ENCODE data around the gene FRMD5.
"Not testable (repeated sequence)": the region's sequence is repeated elsewhere in the genome, so short reads cannot be mapped to it uniquely, and the experiment has no call there.

Gene FRMD5

GRCh38 chr15:44029003-44029402 lies 166.1 kb downstream of the FRMD5 start:
- DNase-seq = no peak

- no peak for DNase-seq
Measured at GRCh38 chr15:44028349-44028748, 166.7 kb downstream of the FRMD5 start.

- no peak for DNase-seq
Measured at GRCh38 chr15:44024155-44024554, 170.9 kb downstream of the FRMD5 start.

- DNase-seq = no peak
Measured at GRCh38 chr15:44023176-44023575, 171.9 kb downstream of the FRMD5 start.

- DNase-seq = no peak
Measured at GRCh38 chr15:44018151-44018550, 176.9 kb downstream of the FRMD5 start.

- DNase-seq = no peak
Measured at GRCh38 chr15:44015545-44016305, 179.3 kb downstream of the FRMD5 start.

GRCh38 chr15:44011238-44011854 lies 183.7 kb downstream of the FRMD5 start:
- no peak for DNase-seq

GRCh38 chr15:44010089-44010488 lies 185.0 kb downstream of the FRMD5 start:
- DNase-seq = no peak

- DNase-seq = no peak
Measured at GRCh38 chr15:44009038-44009437, 186.0 kb downstream of the FRMD5 start.

GRCh38 chr15:44000248-44000647 lies 194.8 kb downstream of the FRMD5 start:
- DNase-seq = not testable (repeated sequence)

GRCh38 chr15:43998607-43999006 lies 196.5 kb downstream of the FRMD5 start:
- no peak for DNase-seq

- DNase-seq = no peak
Measured at GRCh38 chr15:43991206-43991605, 203.9 kb downstream of the FRMD5 start.

GRCh38 chr15:43989938-43990337 lies 205.1 kb downstream of the FRMD5 start:
- no peak for DNase-seq

- no peak for DNase-seq
Measured at GRCh38 chr15:43988900-43989299, 206.2 kb downstream of the FRMD5 start.

GRCh38 chr15:43987924-43988323 lies 207.1 kb downstream of the FRMD5 start:
- no peak for DNase-seq

GRCh38 chr15:43985976-43986680 lies 208.9 kb downstream of the FRMD5 start:
- no peak for DNase-seq

- no peak for DNase-seq
Measured at GRCh38 chr15:43981576-43981975, 213.5 kb downstream of the FRMD5 start.

- no peak for DNase-seq
Measured at GRCh38 chr15:43977072-43977884, 217.8 kb downstream of the FRMD5 start.

GRCh38 chr15:43975770-43976169 lies 219.3 kb downstream of the FRMD5 start:
- no peak for DNase-seq

- no peak for DNase-seq
Measured at GRCh38 chr15:43975326-43975725, 219.7 kb downstream of the FRMD5 start.

GRCh38 chr15:43974852-43975251 lies 220.2 kb downstream of the FRMD5 start:
- DNase-seq = no peak

- no peak for DNase-seq
Measured at GRCh38 chr15:43969802-43970375, 225.2 kb downstream of the FRMD5 start.

GRCh38 chr15:43968551-43968950 lies 226.5 kb downstream of the FRMD5 start:
- no peak for DNase-seq

Data from NCI-H1417 treated with DMSO at 0.1 percent for 48 hours (cell line).